Transverse colon (tissue), 4 donors: ENCODE data around the gene CLEC19A. TPM values are rescaled to one million over a fixed set of nuclear protein-coding genes. Genes with fewer than 3 reads are reported as not detected.

ENCODE experiments used
- DNase-seq: peaks from one replicate; pipeline ENCODE4 v3.0.0-alpha.2; 2019
- H3K27ac ChIP-seq, 4 donors: fragments of 200-600 bp; sonication (generic); 2 replicates each; pipeline ENCODE4 v1.5.1; 2016 to 2018; ENCODE audit warnings: inconsistent platforms in 4 of 4
- H3K27me3 ChIP-seq: fragments of 200-600 bp; sonication (generic); 2 replicates; pipeline ENCODE4 v1.5.1; 2017; ENCODE audit warnings: inconsistent platforms
- H3K36me3 ChIP-seq, 4 donors: fragments of 200-600 bp; sonication (generic); 2 replicates each; pipeline ENCODE4 v1.5.1; 2017 to 2019; ENCODE audit warnings: inconsistent platforms in 4 of 4
- H3K4me1 ChIP-seq, 4 donors: fragments of 200-600 bp; sonication (generic); 2 replicates each; pipeline ENCODE4 v1.5.1; 2017 to 2020; ENCODE audit warnings: inconsistent platforms in 4 of 4
- H3K4me3 ChIP-seq, 4 donors: fragments of 200-600 bp; sonication (generic); 1 replicate in 1 of 4; 2 replicates in 3 of 4; pipeline versions ENCODE4 v1.5.1 to v1.6.1; 2017 to 2019; ENCODE audit warnings: inconsistent platforms in 4 of 4
- H3K9me3 ChIP-seq, 2 donors: fragments of 200-600 bp; sonication (generic); 2 replicates each; pipeline ENCODE4 v1.5.1; 2017 to 2019; ENCODE audit warnings: inconsistent platforms in 2 of 2
- CTCF ChIP-seq, 5 experiments: fragments of 200-600 bp in 3 of 5; fragments of 450-650 bp in 2 of 5; sonication (generic) in 3 of 5; IDR thresholded peaks; 1 replicate in 2 of 5; 2 replicates in 3 of 5; pipeline ENCODE4 v1.5.1; 2016 to 2017; ENCODE audit warnings: antibody characterized with exemption in 5 of 5, inconsistent platforms in 3 of 5, mild to moderate bottlenecking in 2 of 5, moderate library complexity in 1 of 5
- EP300 ChIP-seq: sonication (generic); formaldehyde crosslinking; IDR thresholded peaks from one replicate; pipeline ENCODE4 v1.6.1; 2017; ENCODE audit warnings: antibody characterized with exemption, low read depth
- POLR2A ChIP-seq: fragments of 450-650 bp; IDR thresholded peaks from one replicate; pipeline ENCODE4 v1.6.1; 2016; ENCODE audit warnings: antibody characterized with exemption, mild to moderate bottlenecking, moderate library complexity
- POLR2AphosphoS5 ChIP-seq, 3 donors: sonication (generic); formaldehyde crosslinking; IDR thresholded peaks; one replicate each; pipeline ENCODE4 v1.6.1; 2016; ENCODE audit warnings: antibody characterized with exemption in 3 of 3
- whole genome bisulfite sequencing, 2 donors: methylation state at CpG; one replicate each; pipeline ENCODE4 v1.1.5; 2018; ENCODE audit warnings: low coverage in 1 of 2; 5-methylcytosine and 5-hydroxymethylcytosine counted together
- in situ Hi-C, 4 donors: fragments of 200-750 bp; cut with MboI; loops; one replicate each; pipeline versions ENCODE4 v1.15.0 to v1.15.1; 2017; ENCODE audit warnings: low sequenced_read_pairs in 3 of 4, low pct_ligation_motif_present in 1 of 4, low pct_unique_long_range_greater_than_20kb in 1 of 4
- intact Hi-C: fragments of 100-400 bp; cut with DNase I; formaldehyde crosslinking; loops from one replicate; pipeline ENCODE4 v1.15.1; 2023; ENCODE audit warnings: low total_unique reads
- total RNA-seq, 4 donors: library from RNA; depleted of rRNA; stranded (reverse); fragments of >200 nt; gene quantifications; one replicate each; pipeline ENCODE4 v1.1.0, GENCODE V29; 2016

CLEC19A gene
- total RNA-seq, 4 donors from 2014 or later, result not detected

GRCh38 chr16:19274165-19274797 is 11.2 kb upstream of the CLEC19A start:
- H3K9me3 ChIP-seq, result no peaks in the 10 kb centered on the region
- no peak for TF ChIP-seq POLR2A
- TF ChIP-seq EP300, result no peak
- TF ChIP-seq CTCF (IDR thresholded peaks at IDR 0.05), result no peak
- no peak for TF ChIP-seq POLR2AphosphoS5 (IDR thresholded peaks at IDR 0.05)
- no peaks in the 10 kb centered on the region for H3K4me1 ChIP-seq
- intact Hi-C loops, result no loop called here
- no peaks in the 10 kb centered on the region for H3K27me3 ChIP-seq
- no peaks in the 10 kb centered on the region for H3K36me3 ChIP-seq
- 50 to 57% methylated on average over 1 of the region's 1 CpG for WGBS, 2 donors
- DNase-seq, result no peak
- in situ Hi-C loops, result no loop called here
- no peak overlapping the region for H3K4me3 ChIP-seq
- no peak overlapping the region for H3K27ac ChIP-seq

GRCh38 chr16:19278403-19278802 is 7.1 kb upstream of the CLEC19A start:
- H3K4me1 ChIP-seq, result no peaks in the 10 kb centered on the region
- in situ Hi-C loops, result no loop called here
- no peak overlapping the region for H3K4me3 ChIP-seq
- H3K27me3 ChIP-seq, result no peaks in the 10 kb centered on the region
- no peak for DNase-seq
- intact Hi-C loops, result no loop called here
- H3K9me3 ChIP-seq, result no peaks in the 10 kb centered on the region
- H3K36me3 ChIP-seq, result no peaks in the 10 kb centered on the region
- TF ChIP-seq EP300 (no peak), POLR2A (no peak), CTCF (IDR thresholded peaks at IDR 0.05) (no peak), POLR2AphosphoS5 (IDR thresholded peaks at IDR 0.05) (no peak)
- no peak overlapping the region for H3K27ac ChIP-seq
- 97% methylated on average over 2 of the region's 2 CpGs; no CpG with 5 or more reads in 1 of the 2 donors for WGBS, 2 donors

DNA sequence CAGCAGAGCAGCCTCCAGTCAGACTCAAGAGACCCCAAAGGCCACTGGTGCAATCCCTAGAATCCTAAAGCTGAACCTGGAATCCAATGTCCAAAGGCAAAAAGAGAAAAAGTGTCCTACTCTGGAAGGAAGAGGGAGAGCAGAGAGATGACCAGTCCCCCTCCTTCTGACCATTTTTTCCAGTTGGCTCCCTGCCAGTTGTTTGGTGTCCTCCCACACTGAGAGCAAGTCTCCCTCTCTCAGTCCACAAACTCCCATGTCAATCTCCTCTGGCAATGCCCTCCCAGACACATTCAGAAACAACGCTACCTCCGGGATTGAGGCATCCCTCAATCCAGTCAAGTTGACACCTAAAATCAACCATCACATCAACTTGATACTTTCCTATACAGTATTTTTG is 4.3 kb upstream of the CLEC19A start:
- WGBS, 2 donors, result 98% methylated on average over 2 of the region's 2 CpGs; no CpG with 5 or more reads in 1 of the 2 donors

GRCh38 chr16:19282101-19282500 is 3.4 kb upstream of the CLEC19A start:
- intact Hi-C loops (no loop called here), in situ Hi-C loops (no loop called here)
- Histone ChIP-seq H3K9me3 (no peaks in the 10 kb centered on the region), H3K4me3 (no peak overlapping the region), H3K4me1 (no peaks in the 10 kb centered on the region), H3K36me3 (no peaks in the 10 kb centered on the region), H3K27me3 (no peaks in the 10 kb centered on the region), H3K27ac (no peak overlapping the region)
- DNase-seq, result no peak
- 35 to 46% methylated on average over 3 of the region's 3 CpGs for WGBS, 2 donors
- TF ChIP-seq POLR2AphosphoS5 (IDR thresholded peaks at IDR 0.05), result no peak
- TF ChIP-seq CTCF (IDR thresholded peaks at IDR 0.05), result no peak
- TF ChIP-seq POLR2A, result no peak
- no peak for TF ChIP-seq EP300

More for the DNA sequence above, 4.3 kb upstream of the CLEC19A start:
- no peak for DNase-seq
- no peaks in the 10 kb centered on the region for H3K9me3 ChIP-seq
- no peaks in the 10 kb centered on the region for H3K27me3 ChIP-seq
- H3K4me3 ChIP-seq, result no peak overlapping the region
- intact Hi-C loops, result no loop called here
- H3K36me3 ChIP-seq, result no peaks in the 10 kb centered on the region
- in situ Hi-C loops, result no loop called here
- no peaks in the 10 kb centered on the region for H3K4me1 ChIP-seq
- H3K27ac ChIP-seq, result no peak overlapping the region
- TF ChIP-seq EP300 (no peak), POLR2AphosphoS5 (IDR thresholded peaks at IDR 0.05) (no peak), CTCF (IDR thresholded peaks at IDR 0.05) (no peak), POLR2A (no peak)
